Measurements from ENCODE around the gene SIT1.
"Not testable (repeated sequence)": the region's sequence is repeated elsewhere in the genome, so short reads cannot be mapped to it uniquely, and the experiment has no call there.

Gene SIT1

DNA sequence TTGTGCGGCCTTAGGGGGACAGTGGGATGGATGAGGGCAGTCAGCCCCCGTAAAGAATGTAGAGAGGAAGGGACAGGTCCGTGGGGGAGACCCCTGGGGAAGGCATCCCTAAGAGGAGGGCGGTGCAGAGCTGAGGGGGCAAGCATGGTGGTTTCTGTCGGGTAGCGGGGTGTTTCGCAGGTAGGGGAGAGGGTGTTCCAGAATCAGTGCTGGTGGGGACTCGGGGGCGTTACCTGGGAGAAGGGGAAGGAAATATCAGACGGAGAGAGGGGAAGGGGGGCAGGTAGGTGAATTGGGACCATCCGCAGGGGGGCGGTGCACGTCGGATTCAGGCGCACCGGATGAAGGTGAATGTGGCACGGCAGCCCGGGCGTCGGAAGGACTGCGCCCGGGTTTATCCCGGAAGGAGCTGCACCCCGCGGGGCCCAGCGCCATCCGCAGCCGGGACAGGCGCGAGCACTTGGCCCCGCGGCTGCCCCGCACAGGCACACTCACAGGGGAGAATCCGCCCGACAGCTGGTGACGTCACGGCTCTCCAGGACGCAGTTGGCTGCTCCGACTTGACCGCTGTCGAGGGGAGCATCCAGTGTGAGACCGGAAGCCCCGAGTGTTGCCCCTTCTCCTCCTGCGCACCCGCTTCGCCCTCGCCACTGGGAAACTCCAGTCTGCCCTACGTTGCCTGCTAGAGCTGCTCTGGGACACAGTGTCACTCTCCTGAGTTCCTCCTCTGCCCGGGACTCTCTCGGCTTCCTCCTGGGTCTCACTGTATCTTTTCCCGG, 33.9 kb downstream of the SIT1 start:
- no peak overlapping the region for H3K27ac ChIP-seq (ENCODE audit: low read depth, low read length)
- no peaks in the 10 kb centered on the region for H3K27me3 ChIP-seq (ENCODE audit: control insufficient read depth, insufficient read depth, low read length)
- H3K4me1 ChIP-seq (ENCODE audit: control insufficient read depth, insufficient read depth, low read length), result no peaks in the 10 kb centered on the region
- H3K9ac ChIP-seq (ENCODE audit: low read length), result peak overlapping the region; percentile 36
- H3K4me3 ChIP-seq (ENCODE audit: low read length), result peak overlapping the region; percentile 73
- H3K36me3 ChIP-seq (ENCODE audit: control insufficient read depth, insufficient read depth, low read length), result no peaks in the 10 kb centered on the region

DNA sequence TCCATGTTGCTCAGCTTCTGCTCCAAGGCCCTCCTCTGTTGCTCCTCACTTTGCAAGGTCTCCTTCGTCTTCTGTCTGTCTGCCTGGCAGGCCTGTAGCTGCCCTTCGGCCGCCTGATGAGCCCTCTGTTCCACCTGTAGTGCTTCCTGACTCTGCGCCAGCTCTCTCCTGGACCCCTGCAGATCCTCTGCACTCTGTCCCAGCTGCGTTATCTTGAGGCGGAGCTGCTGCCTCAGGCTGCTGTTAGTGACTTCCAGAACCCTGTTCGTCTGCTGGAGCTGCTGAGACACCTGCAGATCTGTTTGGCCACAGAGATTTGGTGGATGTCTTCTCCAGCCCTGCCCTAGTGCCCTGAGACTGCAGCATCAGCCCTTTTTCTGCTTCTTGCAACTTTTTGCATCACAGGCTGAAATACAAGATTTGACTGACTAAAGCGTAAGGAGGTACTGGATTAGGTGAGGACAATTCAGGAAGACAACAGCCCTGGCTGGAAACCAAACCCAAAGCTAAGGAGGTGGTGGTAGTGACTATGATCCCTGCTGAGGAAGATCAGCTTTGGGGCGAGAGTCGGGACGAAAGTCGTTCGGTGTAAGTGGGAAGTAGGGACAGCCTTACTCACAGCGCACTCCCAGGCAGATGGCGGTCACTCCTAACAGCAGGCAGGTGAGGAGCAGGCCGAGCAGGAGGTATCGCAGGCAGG, 34.6 kb downstream of the SIT1 start:
- Histone ChIP-seq H3K4me3 (ENCODE audit: low read length) (no peak overlapping the region), H3K36me3 (ENCODE audit: control insufficient read depth, insufficient read depth, low read length) (no peaks in the 10 kb centered on the region), H3K9ac (ENCODE audit: low read length) (no peak overlapping the region), H3K27me3 (ENCODE audit: control insufficient read depth, insufficient read depth, low read length) (no peaks in the 10 kb centered on the region), H3K27ac (ENCODE audit: low read depth, low read length) (no peak overlapping the region), H3K4me1 (ENCODE audit: control insufficient read depth, insufficient read depth, low read length) (no peaks in the 10 kb centered on the region)

DNA sequence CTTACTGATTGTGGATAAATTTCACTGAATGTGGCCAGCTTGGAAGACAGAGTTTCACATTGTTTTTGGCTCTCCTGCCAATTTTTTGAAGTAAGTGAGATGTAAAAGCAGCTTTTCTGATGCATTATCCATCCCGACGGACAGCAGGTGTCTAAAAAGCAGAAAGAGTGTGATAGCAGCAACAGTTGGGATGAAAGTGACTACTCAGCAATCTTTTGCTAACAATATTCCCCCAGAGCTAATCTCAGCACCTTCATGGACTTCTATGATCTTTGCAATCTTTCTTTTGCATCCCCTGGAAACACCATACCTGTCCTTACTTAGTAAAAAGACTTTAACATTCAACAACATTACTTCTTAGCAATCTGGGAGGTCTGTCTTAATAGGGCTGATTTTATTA, 37.9 kb downstream of the SIT1 start:
- no peaks in the 10 kb centered on the region for H3K27me3 ChIP-seq (ENCODE audit: control insufficient read depth, insufficient read depth, low read length)
- H3K4me3 ChIP-seq (ENCODE audit: low read length), result no peak overlapping the region
- H3K36me3 ChIP-seq (ENCODE audit: control insufficient read depth, insufficient read depth, low read length), result peaks cover 10% of the 10 kb centered on the region
- no peaks in the 10 kb centered on the region for H3K4me1 ChIP-seq (ENCODE audit: control insufficient read depth, insufficient read depth, low read length)
- H3K9ac ChIP-seq (ENCODE audit: low read length), result no peak overlapping the region
- no peak overlapping the region for H3K27ac ChIP-seq (ENCODE audit: low read depth, low read length)

DNA sequence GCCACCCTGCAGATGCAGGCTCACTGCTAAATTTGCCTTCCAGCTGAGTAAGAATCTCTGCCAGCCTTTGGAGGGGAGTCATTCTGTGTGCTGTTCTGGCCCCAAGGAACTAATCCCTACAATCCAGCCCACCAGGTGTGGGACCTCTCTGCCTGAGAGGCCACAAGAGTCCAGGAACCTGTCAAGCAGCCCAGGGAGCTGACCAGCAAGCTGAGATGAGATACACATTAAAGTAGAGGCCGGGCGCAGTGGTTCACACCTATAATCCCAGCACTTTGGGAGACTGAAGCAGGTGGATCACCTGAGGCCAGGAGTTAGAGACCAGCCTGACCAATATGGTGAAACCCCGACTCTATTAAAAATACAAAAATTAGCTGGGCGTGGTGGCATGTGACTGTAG, 38.7 kb downstream of the SIT1 start:
- not testable (repeated sequence) for H3K27ac ChIP-seq (ENCODE audit: low read depth, low read length); H3K27me3 ChIP-seq (ENCODE audit: control insufficient read depth, insufficient read depth, low read length); H3K4me3 ChIP-seq (ENCODE audit: low read length); H3K9ac ChIP-seq (ENCODE audit: low read length); H3K4me1 ChIP-seq (ENCODE audit: control insufficient read depth, insufficient read depth, low read length)
- H3K36me3 ChIP-seq (ENCODE audit: control insufficient read depth, insufficient read depth, low read length), result peaks cover 15% of the 10 kb centered on the region

DNA sequence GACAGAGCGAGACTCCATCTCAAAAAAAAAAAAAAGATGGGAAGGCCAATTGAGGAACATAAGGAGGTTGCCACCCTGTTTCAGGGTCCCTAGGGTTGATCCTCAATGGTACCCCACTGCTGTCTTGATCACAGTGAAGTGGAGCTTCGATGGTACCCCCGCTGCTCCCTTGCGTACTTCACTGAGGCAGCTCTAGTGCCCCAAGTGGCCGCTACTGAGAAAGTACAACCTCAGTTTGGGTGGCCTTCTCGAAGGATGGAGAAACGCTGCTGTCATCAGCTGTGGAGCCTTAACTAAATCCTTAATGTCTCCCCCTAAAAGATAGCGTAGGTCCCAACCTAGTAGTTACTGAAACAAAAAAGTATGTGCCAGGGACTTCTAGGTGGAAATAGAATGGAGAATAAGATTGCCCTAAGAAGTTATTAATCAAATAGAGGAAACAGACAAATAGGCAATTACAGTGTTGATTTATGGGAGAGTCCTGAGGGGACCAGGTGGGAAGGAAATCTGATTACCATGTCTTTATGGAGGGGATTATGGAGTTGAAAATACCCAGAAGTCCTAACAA, 39.4 kb downstream of the SIT1 start:
- Histone ChIP-seq H3K27me3 (ENCODE audit: control insufficient read depth, insufficient read depth, low read length) (no peaks in the 10 kb centered on the region), H3K9ac (ENCODE audit: low read length) (no peak overlapping the region), H3K27ac (ENCODE audit: low read depth, low read length) (no peak overlapping the region), H3K4me3 (ENCODE audit: low read length) (no peak overlapping the region), H3K4me1 (ENCODE audit: control insufficient read depth, insufficient read depth, low read length) (peaks cover 6% of the 10 kb centered on the region), H3K36me3 (ENCODE audit: control insufficient read depth, insufficient read depth, low read length) (peaks cover 19% of the 10 kb centered on the region)

DNA sequence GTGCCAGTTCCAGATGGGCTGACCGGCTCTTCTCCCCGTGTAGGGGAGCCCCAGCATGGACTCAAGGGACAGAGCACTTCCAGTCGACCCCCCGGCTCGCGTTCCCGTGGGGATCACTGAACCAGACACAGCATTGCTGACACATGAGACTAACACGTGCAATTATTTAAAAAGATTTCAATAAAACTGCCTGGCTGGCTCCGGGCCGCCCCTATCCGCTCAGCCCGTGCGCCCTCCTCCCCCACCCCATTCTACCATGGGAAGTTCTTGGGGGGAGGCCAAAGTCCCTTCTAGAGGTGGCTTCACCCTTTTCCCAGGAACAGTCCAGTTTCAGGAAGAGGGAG, 40.9 kb downstream of the SIT1 start:
- peaks cover 10% of the 10 kb centered on the region for H3K4me1 ChIP-seq (ENCODE audit: control insufficient read depth, insufficient read depth, low read length)
- H3K4me3 ChIP-seq (ENCODE audit: low read length), result no peak overlapping the region
- H3K36me3 ChIP-seq (ENCODE audit: control insufficient read depth, insufficient read depth, low read length), result peaks cover 19% of the 10 kb centered on the region
- H3K27me3 ChIP-seq (ENCODE audit: control insufficient read depth, insufficient read depth, low read length), result no peaks in the 10 kb centered on the region
- H3K9ac ChIP-seq (ENCODE audit: low read length), result no peak overlapping the region
- no peak overlapping the region for H3K27ac ChIP-seq (ENCODE audit: low read depth, low read length)

DNA sequence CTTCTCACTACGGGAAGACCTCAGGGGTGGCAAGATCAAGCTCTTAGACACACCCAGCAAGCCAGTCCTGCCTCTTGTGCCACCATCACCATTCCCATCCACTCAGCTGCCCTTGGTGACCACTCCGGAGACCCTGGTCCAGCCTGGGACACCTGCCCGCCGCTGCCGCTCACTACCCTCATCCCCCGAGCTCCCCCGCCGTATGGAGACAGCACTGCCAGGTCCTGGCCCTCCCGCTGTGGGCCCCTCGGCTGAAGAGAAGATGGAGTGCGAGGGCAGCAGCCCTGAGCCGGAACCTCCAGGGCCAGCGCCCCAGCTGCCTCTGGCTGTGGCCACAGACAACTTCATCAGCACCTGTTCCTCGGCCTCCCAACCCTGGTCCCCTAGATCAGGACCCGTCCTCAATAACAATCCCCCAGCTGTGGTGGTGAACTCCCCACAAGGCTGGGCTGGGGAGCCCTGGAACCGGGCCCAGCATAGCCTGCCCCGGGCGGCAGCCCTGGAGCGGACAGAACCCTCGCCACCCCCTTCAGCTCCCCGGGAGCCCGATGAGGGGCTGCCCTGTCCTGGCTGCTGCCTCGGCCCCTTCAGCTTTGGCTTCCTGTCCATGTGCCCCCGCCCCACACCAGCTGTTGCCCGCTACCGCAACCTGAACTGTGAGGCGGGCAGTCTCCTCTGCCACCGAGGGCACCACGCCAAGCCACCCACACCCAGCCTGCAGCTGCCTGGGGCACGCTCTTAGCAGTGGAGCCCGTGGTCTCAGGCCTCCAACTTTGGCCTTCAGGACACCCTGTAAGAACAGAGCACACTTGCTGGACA, 41.5 kb downstream of the SIT1 start:
- peaks cover 19% of the 10 kb centered on the region for H3K36me3 ChIP-seq (ENCODE audit: control insufficient read depth, insufficient read depth, low read length)
- no peak overlapping the region for H3K4me3 ChIP-seq (ENCODE audit: low read length)
- H3K4me1 ChIP-seq (ENCODE audit: control insufficient read depth, insufficient read depth, low read length), result peaks cover 10% of the 10 kb centered on the region
- no peak overlapping the region for H3K27ac ChIP-seq (ENCODE audit: low read depth, low read length)
- H3K9ac ChIP-seq (ENCODE audit: low read length), result no peak overlapping the region
- no peaks in the 10 kb centered on the region for H3K27me3 ChIP-seq (ENCODE audit: control insufficient read depth, insufficient read depth, low read length)

DNA sequence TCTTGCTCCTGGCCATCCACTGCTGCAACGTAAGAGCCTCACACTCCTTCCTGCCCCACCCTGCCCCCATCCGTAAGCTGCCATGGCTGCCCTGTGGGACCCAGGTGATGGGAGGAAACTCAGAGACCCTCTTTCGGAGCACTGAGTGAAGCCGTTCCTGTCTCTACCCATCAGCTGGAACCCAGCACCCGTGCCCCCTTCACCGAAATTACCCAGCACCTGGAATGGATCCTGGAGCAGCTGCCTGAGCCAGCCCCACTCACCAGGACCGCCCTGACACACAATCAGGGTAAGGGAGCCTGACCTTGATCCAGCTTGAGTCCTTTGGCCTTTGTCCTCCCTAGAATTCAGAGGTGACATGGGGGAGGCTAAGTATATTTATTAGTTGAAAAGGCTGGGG, 42.5 kb downstream of the SIT1 start:
- Histone ChIP-seq H3K4me1 (ENCODE audit: control insufficient read depth, insufficient read depth, low read length) (peaks cover 12% of the 10 kb centered on the region), H3K27ac (ENCODE audit: low read depth, low read length) (no peak overlapping the region), H3K4me3 (ENCODE audit: low read length) (no peak overlapping the region)

DNA sequence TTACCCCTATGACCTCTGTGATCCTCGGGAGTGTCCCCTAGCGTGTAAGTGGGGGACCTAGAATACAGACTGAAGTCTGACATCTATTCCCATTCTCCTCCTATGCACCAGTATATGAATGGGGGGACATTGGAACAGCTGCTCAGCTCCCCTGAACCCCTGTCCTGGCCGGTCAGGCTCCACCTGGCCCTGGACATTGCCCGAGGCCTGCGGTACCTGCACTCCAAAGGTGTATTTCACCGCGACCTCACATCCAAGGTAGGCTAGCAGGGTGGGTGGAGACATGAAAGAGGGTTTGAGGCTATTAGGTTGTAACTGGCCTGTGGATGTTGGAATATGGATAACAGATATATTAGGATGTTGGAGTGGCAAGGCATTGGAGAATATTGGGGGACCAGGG, 44.0 kb downstream of the SIT1 start:
- H3K36me3 ChIP-seq (ENCODE audit: control insufficient read depth, insufficient read depth, low read length), result peaks cover 19% of the 10 kb centered on the region
- peak overlapping the region; percentile 33 for H3K9ac ChIP-seq (ENCODE audit: low read length)
- H3K27me3 ChIP-seq (ENCODE audit: control insufficient read depth, insufficient read depth, low read length), result no peaks in the 10 kb centered on the region
- peak overlapping the region; percentile 29 for H3K4me3 ChIP-seq (ENCODE audit: low read length)
- H3K4me1 ChIP-seq (ENCODE audit: control insufficient read depth, insufficient read depth, low read length), result peaks cover 15% of the 10 kb centered on the region
- H3K27ac ChIP-seq (ENCODE audit: low read depth, low read length), result no peak overlapping the region

More for the DNA sequence above, 42.5 kb downstream of the SIT1 start:
- peaks cover 19% of the 10 kb centered on the region for H3K36me3 ChIP-seq (ENCODE audit: control insufficient read depth, insufficient read depth, low read length)
- no peak overlapping the region for H3K9ac ChIP-seq (ENCODE audit: low read length)
- H3K27me3 ChIP-seq (ENCODE audit: control insufficient read depth, insufficient read depth, low read length), result no peaks in the 10 kb centered on the region

DNA sequence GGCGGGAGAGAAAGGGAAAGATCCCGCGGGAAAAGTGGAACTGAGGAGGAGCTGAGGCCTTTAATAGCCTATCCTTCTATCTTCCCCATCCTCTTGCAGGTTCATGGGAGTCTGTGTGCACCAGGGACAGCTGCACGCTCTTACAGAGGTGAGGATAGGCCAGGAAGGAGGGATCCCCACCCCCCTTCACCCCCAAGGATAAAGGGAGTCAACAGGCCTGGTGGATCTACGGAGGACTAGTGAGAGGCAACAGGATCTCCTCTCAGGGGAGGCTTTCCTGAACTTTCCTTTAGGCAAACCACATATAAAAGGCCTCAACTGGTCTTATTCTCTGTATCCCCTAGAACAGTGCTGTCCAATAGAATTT, 44.6 kb downstream of the SIT1 start:
- Histone ChIP-seq H3K4me3 (ENCODE audit: low read length) (peak overlapping the region; percentile 61), H3K27me3 (ENCODE audit: control insufficient read depth, insufficient read depth, low read length) (no peaks in the 10 kb centered on the region), H3K9ac (ENCODE audit: low read length) (peak overlapping the region; percentile 6), H3K4me1 (ENCODE audit: control insufficient read depth, insufficient read depth, low read length) (peaks cover 15% of the 10 kb centered on the region), H3K27ac (ENCODE audit: low read depth, low read length) (no peak overlapping the region), H3K36me3 (ENCODE audit: control insufficient read depth, insufficient read depth, low read length) (peaks cover 19% of the 10 kb centered on the region)

DNA sequence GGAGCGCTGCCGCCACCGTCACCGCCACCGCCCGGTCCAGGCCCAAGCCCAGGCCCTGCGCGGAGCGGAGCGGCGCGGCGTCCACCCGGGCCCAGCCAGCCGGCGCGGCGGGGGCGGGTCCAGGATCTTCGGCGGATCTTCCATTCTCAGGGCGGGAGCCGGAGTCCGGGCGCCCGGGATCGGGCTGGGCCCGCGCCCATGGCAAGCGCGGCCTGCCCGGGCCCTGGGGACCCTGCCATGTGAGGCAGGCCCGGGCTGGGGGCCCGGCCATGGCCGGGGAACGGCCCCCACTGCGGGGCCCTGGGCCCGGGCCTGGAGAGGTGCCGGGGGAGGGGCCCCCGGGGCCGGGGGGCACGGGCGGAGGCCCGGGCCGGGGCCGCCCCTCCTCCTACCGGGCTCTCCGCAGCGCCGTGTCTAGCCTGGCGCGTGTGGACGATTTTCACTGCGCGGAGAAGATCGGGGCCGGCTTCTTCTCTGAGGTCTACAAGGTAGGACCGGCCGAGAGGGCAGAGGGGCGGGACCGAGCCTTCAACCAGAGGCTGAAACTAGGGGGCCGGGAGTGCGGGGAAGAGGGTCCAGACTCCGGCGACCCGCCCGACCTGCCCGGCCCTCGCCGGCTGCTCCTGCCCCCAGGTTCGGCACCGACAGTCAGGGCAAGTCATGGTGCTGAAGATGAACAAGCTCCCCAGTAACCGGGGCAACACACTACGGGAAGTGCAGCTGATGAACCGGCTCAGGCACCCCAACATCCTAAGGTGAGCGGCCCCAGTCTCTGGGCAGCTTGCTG, 45.2 kb downstream of the SIT1 start:
- Histone ChIP-seq H3K27ac (ENCODE audit: low read depth, low read length) (peak overlapping the region; percentile 64), H3K27me3 (ENCODE audit: control insufficient read depth, insufficient read depth, low read length) (no peaks in the 10 kb centered on the region), H3K9ac (ENCODE audit: low read length) (peak overlapping the region; percentile 6), H3K4me1 (ENCODE audit: control insufficient read depth, insufficient read depth, low read length) (peaks cover 15% of the 10 kb centered on the region), H3K36me3 (ENCODE audit: control insufficient read depth, insufficient read depth, low read length) (peaks cover 19% of the 10 kb centered on the region), H3K4me3 (ENCODE audit: low read length) (peak overlapping the region; percentile 61)

Measured in rectal smooth muscle tissue (tissue), 1 donor.